GM18867 (cell line): ENCODE results near the gene MARCOL.

Experiments used
- ATAC-seq: cut with Tn5 transposase; IDR thresholded peaks from one replicate; pipeline ENCODE4 v1.9.1; 2021; ENCODE audit warnings: mild to moderate bottlenecking, moderate library complexity; ENCODE audit not compliant: unreplicated experiment

Gene MARCOL, protein sequence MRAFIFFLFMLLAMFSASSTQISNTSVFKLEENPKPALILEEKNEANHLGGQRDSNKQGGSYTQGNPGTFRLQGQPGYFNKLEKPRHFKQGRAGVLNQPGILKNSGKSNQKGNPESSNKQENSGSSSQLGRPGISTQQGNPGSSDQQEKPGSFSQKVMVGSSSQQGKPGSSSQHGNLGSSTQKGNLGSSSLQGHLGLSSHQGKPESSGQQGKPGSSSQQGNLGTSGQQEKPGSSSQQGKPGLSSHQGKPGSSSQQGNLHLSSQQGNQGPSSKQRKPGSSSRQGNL

DNA sequence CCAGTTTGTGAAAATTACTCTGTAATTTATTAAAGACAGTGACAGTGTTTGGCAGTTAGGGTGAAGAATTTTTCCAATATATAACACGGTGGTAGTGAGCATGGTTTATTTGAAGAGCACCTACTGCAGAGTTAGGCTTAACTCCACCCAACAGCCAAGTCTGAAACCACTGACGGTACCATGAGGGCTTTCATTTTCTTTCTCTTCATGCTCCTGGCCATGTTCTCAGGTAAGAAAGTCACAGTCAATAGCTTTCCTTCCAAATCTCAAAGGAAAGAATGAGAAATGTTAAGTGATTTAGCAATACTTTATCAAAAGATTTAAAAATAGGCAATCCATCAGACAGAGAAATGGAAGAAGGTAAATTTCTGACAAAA is at the start of gene MARCOL:
MARCOL (plus strand) TSS at position 108 of the 377 bp plus-strand sequence; CDS start at position 181, 73 bp downstream.
- no peak for ATAC-seq

DNA sequence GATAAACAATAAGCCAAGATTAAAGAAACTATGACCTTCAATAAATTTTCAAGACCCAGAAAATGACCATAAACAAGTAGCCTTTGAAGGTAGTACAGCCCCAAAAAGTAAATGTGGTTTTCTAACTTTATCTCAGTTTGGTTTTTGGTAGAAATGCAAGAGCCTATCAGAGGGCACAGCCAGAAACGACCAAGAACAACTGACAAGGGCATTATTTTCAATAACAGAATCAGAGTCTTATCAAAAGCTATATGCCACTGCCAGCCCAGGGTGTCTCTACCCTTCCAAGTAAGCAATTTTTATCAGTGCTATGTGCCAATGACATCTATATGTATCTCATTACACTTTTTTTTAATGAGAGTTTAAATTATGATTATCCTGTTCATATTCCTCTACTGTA is 47.3 kb upstream of the MARCOL start:
- no peak for ATAC-seq

DNA sequence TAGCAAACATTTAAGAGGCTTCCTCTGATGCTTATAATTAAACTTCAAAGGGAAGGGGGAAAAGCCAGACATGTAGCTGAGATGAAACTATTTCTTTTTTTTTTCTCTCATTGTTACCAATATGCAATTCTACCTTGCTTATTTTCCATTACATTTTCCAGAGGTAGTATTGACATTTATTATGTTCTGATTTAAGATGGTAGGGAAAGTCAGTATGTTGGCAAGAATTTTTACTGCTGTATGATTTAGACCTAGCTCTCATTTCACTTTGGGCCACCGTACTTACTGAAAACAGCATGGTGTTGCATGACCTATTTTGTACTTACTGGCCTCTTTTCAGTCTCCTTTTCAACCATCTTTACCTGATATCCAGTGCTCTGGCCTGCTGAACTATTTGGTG is 45.1 kb upstream of the MARCOL start:
- no peak for ATAC-seq

DNA sequence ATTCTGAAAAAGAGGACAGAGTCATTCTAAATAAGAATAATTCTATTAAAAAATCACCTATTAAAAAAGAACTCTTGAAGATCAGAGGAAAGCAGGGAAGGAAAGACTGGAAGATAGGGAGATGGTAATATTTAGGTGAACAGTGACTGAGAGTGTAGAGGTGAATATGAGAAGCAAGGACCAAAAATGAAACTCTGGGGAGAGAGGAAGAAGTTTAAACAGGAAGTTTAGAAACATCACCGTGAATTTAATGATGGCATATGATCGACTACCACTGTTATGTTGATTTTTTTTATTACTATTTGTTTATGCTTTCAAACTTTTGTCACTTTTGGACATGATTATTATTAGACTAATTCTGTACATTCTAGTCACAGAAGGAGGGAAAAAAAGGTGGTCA is 37.2 kb upstream of the MARCOL start:
- ATAC-seq: no peak

DNA sequence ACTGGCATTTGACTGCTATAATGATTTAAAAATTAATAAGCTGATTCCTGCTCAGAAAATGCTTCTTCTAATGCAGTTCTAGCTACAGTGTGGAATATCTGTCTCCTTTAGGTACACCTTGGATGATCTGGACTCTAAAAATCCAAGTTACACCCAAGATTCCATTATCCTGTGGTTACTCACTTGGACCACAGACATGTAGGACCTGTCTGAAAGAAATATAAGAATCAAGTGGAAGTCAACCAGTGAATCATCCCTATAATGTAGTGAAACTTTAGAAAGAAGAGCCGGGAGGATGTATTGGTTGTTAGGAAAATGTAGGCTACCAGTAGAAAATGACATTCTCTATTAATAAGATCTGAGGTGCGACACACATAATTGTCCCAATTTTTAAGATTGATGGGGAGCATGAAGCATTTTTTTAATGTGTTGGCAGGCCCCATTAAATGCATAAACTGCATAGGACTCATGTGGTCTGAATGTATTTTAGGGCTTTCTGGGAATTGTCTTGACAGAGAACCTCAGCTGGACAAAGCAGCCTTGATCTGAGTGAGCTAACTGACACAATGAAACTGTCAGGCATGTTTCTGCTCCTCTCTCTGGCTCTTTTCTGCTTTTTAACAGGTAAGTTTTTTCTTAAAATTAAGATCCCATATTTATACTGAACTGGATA is 35.7 kb upstream of the MARCOL start, which contains the start of gene SPINK6:
SPINK6 (plus strand) TSS at position 512 of the 673 bp plus-strand sequence; CDS start at position 567, 55 bp downstream.
- ATAC-seq: no peak

DNA sequence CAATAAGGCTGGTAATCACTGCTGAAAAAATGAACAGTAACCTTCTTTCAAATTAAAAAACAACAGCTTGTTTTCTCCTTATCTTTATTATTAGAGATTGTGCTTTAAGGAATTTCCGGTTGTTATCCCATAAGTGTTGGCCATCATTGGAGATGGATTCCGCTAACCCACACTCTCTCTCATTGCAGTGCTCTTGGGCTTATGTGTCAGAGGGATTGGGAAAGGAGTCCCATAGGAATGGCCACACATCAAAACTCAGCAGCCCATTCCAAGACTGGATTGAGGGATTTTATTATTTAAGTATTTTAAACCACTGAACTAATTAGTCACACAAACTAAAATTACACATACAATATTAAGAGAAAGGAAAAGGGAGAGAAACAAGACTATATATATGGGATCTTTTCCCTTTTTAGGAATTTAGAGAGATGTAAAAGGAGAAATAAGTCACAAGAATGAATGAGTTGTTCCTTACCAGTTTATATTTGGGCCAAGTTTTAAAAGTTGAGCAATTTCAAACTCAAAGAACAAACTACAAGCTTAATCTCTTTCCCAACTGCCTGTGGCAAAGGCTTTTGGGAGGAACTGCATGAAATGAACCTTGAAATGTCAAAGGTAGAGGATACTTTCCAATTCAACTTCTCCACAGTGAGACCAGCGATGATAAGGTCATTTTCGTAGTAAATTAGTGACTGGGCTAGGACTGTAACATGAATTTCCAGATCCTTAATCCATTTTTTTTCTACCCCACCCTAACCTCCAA is 33.1 kb upstream of the MARCOL start:
- ATAC-seq: no peak

DNA sequence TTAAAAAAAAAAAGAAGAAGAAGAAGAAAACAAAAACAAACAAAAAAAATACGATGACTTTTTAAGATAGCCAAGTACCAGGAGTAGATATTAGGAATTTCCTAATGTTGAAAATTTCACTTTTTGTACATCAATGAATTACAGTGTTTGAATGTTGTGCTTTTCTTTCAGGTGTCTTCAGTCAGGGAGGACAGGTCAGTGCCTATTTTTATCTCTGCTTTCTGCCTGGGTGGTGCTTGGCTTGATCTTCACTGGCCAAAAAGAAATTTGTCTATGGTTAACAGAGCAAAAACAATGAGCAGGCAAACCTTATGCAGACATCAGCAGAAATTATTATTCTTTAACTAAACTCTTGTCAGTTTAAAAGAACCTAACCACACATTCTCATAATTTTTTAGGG is 32.5 kb upstream of the MARCOL start:
- no peak for ATAC-seq

DNA sequence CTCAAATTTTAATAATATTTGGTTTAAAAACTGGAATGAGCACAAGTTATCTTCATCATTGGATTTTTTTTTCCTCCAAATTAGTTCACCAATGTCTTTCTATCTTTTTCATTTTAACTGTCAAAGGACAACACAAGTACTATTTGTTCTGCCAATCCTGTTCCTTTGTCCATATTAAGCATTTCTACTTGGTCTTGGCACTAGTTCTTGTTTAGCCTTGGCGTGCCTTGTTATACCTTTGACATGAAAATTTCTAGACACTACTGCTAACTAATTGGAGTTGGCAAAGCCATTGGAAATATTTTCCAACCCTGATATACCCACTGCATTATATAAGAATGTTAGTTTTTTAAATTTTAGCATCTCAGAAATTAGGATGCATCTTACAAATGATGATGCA is 31.7 kb upstream of the MARCOL start:
- ATAC-seq: no peak

DNA sequence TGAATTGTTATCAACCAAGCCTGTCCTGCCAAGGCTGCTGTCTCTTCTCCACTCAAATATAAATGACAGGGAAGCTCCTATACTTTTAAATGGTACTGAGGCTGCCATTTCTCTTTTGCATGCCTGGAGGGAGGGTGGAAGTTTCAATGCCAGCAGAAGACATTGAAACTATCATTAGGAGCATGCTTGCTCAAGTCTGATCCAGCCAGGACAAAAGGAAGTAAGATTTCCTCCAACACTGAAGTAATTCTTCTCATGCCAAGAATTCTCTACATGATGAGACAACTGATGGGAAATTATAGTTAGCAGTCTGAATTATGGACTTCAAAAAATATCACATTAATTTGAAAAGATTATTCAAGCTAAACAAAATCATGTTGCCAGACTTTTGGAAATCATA is 30.1 kb upstream of the MARCOL start:
- ATAC-seq: no peak

DNA sequence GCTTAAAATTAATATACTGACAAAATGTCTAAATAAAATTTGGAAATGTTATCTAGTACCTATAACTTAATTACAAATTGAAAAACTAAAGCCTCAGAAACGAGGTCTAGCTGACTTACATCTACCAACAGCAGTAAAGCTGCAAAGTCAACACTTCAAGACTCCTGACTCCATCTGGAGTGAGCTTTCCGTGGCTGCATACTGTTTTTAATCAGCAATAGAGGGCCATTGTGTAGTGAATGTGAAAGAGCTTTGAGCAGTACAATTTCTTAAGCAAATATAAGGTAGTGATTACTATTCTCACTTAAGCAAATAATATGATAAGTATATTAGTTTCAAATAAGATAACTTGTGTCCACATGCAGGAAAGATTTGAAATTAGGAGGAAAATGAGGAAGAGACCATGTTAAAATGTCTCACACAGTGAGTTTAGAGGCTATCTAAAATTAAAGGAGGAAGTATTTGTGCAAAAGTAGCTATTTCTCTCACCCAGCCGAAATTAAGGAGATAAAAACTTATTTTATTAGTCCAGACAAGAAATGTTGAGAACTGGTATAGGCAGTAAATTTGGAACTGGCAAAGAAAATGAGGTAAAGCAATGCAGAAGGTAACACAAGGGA is 29.1 kb upstream of the MARCOL start:
- ATAC-seq: no peak

DNA sequence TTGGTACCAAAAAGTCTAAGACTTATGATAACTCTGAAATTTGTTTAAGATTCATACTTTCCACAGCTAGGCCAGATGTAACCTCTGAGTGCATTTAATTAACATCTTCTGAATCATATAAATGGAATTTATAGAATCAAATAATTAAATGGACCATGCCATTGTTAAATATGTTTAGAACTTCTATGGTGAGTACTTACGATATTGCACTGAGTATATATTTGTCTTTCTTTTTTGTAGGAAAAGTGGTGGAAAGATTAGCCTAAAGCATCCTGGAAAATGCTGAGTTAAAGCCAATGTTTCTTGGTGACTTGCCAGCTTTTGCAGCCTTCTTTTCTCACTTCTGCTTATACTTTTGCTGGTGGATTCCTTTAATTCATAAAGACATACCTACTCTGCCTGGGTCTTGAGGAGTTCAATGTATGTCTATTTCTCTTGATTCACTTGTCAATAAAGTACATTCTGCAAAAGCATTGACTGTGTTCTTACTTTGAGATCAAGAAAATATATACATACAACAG is 23.6 kb upstream of the MARCOL start:
- no peak for ATAC-seq

DNA sequence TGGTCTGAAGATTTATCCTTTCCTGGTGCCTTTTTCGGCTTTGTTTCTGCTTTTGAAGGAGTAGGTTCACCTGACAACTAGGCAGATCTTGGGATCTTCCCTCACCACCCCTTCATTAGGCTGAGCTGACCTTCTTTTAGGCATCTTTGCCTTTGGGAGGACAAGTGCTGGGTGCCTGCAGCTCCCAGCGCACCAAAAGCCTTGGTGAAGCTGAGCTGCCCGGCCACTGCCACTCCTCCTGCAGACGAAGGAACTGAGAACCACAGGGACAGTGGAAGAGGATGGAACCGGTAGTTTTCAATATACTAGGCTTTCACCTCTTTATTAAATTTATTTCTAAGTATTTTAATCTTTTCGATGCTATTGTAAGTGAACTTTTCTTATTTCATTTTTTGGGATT is 16.8 kb upstream of the MARCOL start:
- no peak for ATAC-seq

DNA sequence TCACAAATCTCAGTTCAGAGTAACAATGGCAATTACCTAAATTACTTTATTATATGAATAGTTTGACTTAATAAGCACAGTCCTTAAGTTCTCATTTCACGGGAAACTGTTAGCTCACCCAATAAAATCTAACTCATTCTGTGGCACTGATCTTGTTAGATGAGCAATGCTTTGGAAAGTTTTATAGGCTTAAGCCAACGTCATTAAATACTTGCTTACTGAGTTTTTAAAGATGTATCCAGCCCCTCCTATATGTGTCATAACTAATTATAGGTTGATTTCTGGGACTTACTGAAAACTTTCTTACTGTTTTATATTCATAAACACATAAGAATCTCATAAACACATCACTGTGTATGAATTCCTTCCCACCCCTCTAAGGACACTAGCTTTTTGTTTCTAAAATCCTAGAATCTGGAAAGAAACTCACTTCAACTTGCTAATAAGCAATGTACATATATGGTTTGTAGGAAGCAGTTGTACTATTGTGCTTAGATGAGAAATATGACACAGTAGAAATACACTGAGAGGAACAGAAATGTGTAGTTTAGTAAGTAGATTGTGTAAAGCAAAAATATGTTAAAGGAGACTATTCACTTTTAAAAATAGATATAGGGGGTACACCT is 14.1 kb upstream of the MARCOL start:
- no peak for ATAC-seq

DNA sequence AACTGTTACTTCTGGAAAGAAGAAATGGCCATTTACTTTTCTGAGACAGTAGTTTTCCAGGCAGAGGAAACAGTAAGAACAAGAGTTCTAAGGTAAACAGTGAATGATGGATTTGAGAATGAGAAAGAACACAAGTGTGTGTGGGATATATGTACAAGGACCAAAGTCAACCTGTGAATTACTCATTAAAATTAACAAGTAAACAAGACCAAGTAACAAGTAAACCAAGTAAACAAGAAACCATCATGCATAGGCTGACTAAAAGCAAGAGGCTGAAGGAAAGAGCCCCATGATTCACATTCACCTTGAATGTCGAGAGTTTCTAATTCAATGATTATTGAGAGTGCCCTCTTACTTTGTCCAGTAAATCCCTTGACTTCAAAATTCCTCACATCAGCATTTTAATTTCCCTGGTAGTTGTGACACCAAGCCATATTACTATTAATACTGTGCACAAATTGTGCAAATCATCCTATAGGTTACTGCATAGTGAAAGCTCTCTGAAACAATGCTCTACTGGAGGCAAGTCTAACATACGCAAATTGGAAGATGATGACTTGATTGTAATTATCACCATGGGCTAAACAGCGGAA is 9.8 kb upstream of the MARCOL start:
- ATAC-seq: no peak

DNA sequence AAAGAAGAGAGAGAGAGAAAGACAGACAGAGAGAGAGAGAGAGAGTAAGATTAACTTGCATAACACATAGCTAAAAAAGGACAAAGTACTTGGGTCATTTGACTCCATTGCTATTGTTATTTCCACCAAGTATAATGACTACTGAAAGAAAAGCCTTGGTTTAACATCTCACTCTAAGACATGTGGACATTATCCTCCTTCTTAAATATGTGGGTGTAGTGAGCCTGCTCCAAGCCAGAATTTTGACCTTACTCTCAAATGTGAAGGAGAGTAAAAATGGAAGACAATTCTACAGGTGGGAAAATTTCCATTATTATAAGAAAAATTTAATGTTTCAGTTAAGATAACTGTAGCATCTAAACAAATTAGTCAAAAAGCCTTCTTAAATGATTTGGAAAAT is 8.5 kb upstream of the MARCOL start:
- no peak for ATAC-seq

DNA sequence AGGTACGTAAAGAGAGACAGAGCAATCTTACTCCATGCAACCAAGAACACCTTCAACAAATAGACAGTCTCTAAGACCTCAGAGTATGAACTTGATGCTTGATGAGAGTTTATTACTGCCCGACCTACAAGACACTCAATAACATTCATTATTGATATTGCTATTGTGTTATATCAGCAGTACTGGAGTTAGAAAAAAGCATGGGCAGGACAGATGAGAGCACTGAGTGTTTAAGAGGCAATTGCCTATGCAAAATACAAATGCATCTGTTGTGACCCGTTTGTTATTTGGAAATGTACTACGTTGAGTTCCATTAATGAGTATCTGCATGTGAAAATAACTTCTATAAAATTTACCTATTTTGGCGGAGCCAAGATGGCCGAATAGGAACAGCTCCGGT is 8.1 kb upstream of the MARCOL start:
- ATAC-seq: no peak

DNA sequence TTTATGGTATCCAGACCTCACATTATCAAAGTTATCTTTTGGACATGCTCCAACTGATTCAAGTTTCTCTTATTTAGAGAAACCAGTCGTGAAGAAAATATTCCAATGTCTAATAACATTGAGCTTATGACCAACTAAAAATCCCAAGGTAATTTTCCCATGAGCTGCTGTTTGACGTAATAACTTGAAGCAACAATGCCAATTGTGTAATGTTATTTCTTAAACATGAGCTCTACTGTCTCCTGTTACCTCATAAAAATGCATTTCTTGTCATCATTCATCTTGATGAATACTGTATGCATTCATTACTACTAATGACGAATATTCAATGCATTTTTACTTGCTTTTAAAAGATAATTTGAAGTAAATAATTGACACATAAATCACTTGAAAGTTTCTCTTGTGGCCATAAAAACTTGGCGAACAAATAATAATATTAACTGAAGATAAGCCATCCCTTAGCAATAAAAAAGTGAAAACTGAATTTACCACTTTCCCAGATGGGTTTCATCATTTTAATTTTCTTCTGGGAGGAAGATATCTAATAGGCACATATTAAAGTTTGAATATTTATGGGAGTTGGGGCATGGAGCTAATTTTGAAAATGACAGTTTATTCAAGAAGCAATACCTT is 424 bp upstream of the MARCOL start:
- ATAC-seq: no peak

DNA sequence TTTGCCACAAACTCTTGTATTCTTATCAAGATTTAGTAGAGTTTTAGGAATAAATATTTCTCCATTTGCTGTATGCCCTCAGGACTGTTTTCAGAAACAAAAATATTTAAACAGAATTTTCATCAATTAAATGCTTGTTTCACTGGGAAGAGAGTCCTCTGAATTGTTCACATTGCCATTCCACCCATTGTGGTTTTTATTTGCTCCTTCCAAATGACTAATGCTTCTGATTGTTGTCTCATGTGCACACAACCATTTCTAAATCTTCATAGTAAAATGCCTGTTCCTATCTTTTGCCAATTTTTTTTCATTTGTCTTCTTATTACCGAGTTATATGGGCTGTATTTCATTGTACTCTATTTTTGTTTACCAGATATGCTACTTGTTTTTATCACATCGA is 10.6 kb downstream of the MARCOL start:
- ATAC-seq: no peak

DNA sequence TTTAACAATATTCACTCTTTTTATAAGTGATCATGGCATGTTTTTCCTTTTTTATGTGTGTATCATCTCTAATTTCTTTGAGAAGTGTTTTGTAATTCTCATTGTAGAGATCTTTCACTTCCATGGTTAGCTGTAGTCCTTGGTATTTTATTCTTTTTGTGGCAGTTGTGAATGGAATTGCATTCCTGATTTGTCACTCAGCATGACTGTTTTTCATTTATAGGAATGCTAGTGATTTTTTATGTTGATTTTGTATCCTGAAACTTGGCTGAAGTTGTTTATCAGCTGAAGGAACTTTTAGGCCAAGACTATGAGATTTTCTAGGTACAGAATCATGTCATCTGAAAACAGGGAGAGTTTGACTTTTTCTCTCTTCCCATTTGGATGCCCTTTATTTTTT is 17.1 kb downstream of the MARCOL start:
- no peak for ATAC-seq

DNA sequence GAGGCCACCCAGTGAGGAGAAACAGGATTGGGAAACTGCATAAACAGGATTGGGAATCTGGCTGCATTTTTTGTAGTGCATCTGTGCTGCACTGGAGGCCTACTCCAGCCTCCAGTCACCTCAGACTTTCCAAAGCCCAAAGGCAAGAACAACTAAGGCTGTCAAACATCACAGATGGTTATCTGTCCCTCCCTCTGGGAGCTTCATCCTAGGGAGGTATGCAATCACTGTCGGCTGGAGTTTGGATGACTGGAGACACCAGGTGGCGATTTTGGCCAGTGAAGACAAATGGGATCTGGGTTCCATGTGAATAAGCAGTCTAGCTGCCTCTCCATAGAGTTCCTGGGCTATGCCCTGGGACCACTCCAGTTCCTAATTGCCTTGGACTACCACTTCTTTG is 21.0 kb downstream of the MARCOL start:
- ATAC-seq: no peak
